ENCODE measurements around the gene HCN2. TPM values are rescaled to one million over a fixed set of nuclear protein-coding genes. Genes with fewer than 3 reads are reported as not detected.

HCN2 gene
- total RNA-seq, 2 experiments from 2014 or later = 1.0 to 1.2 TPM

DNA sequence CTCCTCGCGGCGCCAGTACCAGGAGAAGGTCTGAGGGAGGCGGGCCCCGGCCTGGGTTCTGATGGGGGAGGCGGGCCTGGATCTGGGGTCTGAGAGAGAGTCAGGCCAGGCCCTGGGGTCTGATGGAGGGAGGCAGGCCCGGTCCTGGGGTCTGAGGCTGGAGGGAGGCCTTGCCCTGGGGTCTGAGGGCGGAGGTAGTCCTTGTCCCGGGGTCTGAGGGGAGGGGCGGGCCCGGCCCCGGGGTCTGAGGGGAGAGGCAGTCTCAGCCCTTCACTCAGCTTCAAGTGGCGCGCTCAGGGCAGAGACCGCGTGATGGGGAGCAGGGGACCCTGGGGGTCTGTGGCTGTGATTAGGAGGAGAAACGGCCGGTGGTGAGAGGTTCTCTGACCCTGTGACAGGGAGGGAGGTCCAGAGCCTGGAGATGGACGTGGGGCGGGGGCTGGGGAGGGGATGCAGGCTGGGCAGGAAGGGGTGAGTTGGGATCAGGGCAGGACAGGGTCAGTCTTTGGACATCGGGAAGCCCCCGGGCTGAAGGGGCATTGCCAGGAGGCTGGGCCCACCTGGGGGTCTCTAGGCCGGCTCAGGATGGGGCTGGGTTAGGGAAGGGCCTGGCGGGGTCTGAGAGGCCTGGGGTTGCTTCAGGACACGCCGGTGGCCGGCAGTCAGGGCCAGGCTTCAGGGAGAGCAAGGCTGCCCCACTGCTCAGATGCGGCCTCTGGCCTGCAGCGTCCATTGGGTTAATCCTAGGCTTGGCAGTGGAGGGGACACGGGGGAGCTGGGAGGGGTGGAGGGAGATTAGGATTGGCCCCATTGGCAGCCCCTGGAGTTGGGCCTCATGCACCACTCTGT, 18.7 kb downstream of the HCN2 start:
- no peak for ATAC-seq (ENCODE audit: low read depth)
- Mint-ChIP-seq H3K27ac (peak overlapping the region; percentile 71), H3K4me3 (peak overlapping the region; percentile 66), H3K36me3 (no peaks in the 10 kb centered on the region), H3K27me3 (no peaks in the 10 kb centered on the region), H3K9me3 (peaks cover 1% of the 10 kb centered on the region), H3K4me1 (peaks cover 16% of the 10 kb centered on the region)
- POLR2A ChIA-PET = no interaction called here
- no peak for DNase-seq

DNA sequence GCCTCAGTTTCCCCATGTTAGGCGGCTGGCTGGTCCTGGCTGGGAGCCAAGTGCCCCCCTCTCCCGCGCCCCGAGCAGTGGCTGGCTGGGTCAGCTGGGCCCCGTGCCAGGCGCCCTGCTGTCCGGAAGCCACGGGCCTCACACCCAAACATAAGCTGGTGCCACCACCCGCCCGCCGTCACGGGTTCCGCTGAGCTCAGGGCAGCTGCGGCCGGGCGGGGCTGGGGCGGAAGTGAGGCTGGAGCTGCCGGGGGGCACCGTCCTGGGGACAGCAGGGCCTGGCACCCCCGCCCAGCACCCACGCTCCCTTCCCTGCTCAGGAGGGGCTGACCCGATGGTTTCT, 19.3 kb downstream of the HCN2 start:
- Mint-ChIP-seq H3K9me3 (peaks cover 1% of the 10 kb centered on the region), H3K4me1 (peaks cover 16% of the 10 kb centered on the region), H3K4me3 (no peak overlapping the region), H3K36me3 (no peaks in the 10 kb centered on the region), H3K27me3 (no peaks in the 10 kb centered on the region), H3K27ac (no peak overlapping the region)
- DNase-seq (no peak), ATAC-seq (ENCODE audit: low read depth) (no peak)
- POLR2A ChIA-PET = no interaction called here

DNA sequence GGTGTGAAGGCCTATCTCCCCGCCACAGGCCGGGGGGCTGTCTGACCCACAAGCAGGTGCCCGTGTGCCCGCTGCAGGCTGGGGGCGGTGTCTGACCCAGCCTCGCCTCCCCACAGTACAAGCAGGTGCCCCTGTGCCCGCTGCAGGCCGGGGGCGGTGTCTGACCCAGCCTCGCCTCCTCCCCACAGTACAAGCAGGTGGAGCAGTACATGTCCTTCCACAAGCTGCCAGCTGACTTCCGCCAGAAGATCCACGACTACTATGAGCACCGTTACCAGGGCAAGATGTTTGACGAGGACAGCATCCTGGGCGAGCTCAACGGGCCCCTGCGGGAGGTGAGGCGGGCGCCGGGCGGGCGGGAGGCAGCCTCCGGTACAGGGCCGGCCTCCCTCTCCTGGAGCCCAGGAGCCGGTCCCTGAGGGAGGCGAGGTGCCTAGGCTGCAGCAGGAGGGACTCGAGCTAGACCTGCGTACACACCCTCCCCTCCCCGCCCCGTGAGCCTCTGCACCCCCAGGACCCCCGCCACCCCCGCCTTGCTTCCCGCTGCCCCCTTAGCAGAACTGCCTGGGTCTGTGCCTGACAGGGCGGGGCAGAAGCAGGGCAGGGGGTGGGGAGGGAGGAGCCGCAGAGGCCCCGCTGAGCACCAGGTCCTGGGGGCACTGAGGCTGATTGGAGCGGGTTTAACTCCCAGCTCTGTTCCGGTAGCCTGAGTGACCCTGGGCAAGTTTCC, 20.6 kb downstream of the HCN2 start:
- Mint-ChIP-seq H3K4me3 (peak overlapping the region; percentile 90), H3K27me3 (no peaks in the 10 kb centered on the region), H3K27ac (peak overlapping the region; percentile 98), H3K4me1 (peaks cover 10% of the 10 kb centered on the region), H3K9me3 (no peaks in the 10 kb centered on the region), H3K36me3 (peaks cover 5% of the 10 kb centered on the region)
- ATAC-seq (ENCODE audit: low read depth) (peak; percentile 54), DNase-seq (peak; percentile 72)
- POLR2A ChIA-PET = interaction anchor here (1.1 to 1.9 kb wide), 4 partner anchors 23 to 99 kb away, joined by 3 to 7 read pairs (median 6); no protein-coding TSS in a partner anchor

DNA sequence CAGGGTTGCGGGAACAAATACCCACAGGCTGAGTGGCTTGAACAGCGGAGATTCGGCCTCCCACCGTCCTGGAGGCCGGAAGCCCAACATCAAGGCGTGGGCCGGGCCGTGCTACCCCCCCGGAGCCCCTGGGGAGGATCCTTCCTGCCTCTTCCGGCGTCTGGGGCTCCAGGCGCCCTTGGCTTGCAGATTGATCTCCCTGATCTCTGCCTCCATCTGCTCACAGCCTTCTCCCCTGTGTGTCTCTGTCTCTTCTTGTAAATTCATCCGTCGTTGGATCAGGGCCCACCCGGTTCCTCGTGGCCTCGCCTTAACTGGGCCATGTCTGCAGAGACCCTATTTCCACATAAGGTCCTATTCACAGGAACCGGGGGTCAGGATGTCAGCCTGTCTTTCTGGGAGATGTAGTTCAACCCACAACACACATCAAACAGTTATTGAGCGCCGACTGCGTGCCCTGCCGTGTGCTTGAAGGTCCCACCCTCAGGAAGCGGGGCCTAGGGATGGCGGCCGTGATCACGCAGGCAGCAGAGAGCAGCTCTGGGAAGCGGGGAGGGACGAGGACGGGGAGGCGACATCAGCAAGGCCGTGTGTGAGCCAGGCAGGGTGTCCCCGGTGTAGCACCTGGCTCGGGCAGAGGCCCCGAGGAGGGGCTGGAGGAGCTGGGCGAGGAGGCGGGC, 21.3 kb downstream of the HCN2 start:
- POLR2A ChIA-PET = interaction anchor here (0.6 to 1.9 kb wide), 6 partner anchors 23 to 100 kb away, joined by 3 to 7 read pairs (median 5); partner anchors contain the start of gene POLRMT
- Mint-ChIP-seq H3K4me3 (peak overlapping the region; percentile 90), H3K36me3 (peaks cover 7% of the 10 kb centered on the region), H3K4me1 (peaks cover 14% of the 10 kb centered on the region), H3K27ac (peak overlapping the region; percentile 98), H3K27me3 (no peaks in the 10 kb centered on the region), H3K9me3 (no peaks in the 10 kb centered on the region)
- peak; percentile 81 for DNase-seq
- ATAC-seq (ENCODE audit: low read depth) = peak; percentile 75

DNA sequence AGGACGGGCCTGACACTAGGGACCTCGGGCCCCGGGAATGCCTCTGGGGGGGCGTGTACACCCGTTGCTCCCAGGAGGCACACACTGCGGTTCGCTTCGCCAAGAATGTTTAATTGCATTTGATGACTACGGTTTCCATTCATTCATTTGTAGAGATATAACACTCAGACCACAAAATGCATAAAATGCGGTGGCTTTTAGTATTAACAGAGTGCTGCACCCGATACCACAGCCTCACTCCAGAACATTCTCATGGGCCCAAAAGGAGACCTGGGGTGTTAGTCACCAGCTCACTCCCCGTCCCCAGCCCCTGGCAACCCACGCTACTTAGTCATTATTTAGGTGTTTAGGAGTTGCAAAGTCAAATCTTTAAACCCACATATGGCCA, 21.8 kb downstream of the HCN2 start:
- H3K4me1 Mint-ChIP-seq = peaks cover 14% of the 10 kb centered on the region
- DNase-seq = no peak
- H3K36me3 Mint-ChIP-seq = peaks cover 7% of the 10 kb centered on the region
- no peaks in the 10 kb centered on the region for H3K9me3 Mint-ChIP-seq
- no peaks in the 10 kb centered on the region for H3K27me3 Mint-ChIP-seq
- POLR2A ChIA-PET = interaction anchor here (0.5 to 1.9 kb wide), 6 partner anchors 19 to 101 kb away, joined by 3 to 7 read pairs (median 4); partner anchors contain the start of gene POLRMT
- peak overlapping the region; percentile 90 for H3K4me3 Mint-ChIP-seq
- no peak for ATAC-seq (ENCODE audit: low read depth)
- peak overlapping the region; percentile 98 for H3K27ac Mint-ChIP-seq

DNA sequence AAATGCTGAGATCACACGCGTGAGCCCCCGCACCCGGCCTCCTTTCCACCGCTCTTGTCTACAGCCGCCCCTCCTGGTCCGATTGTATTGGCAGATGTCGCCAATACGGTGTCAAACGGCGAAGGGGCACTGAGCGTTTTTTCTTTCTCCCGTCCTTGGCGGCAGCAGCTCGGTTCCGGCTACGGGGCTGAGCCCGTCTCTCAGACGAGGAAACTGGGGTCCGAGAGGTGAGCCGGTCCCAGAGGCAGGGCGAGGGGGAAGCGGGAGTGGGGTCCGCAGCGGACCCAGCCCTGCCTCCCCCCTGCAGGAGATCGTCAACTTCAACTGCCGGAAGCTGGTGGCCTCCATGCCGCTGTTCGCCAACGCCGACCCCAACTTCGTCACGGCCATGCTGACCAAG, 23.3 kb downstream of the HCN2 start:
- H3K4me1 Mint-ChIP-seq = peaks cover 12% of the 10 kb centered on the region
- no peak overlapping the region for H3K27ac Mint-ChIP-seq
- POLR2A ChIA-PET = interaction anchor here (0.7 kb wide), 1 partner anchor 69 kb away, joined by 4 read pairs; no protein-coding TSS in a partner anchor

DNA sequence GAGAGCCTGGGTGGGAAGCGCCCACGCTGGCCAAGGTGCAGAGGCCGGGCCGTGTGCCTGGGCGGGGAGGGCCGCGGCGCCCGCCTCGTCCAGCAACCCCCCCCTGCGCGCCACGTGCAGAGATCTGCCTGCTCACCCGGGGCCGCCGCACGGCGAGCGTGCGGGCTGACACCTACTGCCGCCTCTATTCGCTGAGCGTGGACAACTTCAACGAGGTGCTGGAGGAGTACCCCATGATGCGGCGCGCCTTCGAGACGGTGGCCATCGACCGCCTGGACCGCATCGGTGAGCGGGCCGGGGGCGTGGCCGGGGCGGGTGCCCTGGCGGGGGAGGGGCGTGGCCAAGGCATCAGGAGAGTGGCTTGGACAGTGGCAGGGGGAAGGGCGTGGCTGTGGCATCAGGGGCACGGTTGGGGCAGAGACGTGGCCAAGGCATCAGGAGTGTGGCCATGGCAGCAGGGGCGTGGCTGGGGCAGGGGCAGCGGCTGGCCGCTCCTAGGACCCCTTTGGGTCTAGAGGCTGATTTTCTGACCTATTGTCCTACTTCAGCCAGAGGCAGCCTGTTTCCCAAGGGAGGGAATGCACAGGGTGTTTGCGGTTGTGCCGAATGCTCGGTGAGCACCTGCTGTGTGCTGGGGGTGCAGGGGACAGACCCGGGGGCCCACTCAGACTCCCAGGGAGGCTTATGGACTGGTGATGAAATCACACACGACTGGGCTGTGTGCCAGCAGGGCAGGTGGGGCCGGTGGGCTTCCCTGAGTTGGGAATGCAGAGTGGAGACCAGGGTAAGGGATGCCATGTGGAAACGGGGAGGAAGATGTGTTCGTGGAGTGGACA, 24.3 kb downstream of the HCN2 start:
- peaks cover 10% of the 10 kb centered on the region for H3K36me3 Mint-ChIP-seq
- DNase-seq = no peak
- POLR2A ChIA-PET = no interaction called here
- H3K9me3 Mint-ChIP-seq = no peaks in the 10 kb centered on the region
- no peaks in the 10 kb centered on the region for H3K27me3 Mint-ChIP-seq
- H3K4me3 Mint-ChIP-seq = no peak overlapping the region
- no peak for ATAC-seq (ENCODE audit: low read depth)
- peaks cover 12% of the 10 kb centered on the region for H3K4me1 Mint-ChIP-seq
- no peak overlapping the region for H3K27ac Mint-ChIP-seq

More for the DNA sequence above, 23.3 kb downstream of the HCN2 start:
- no peak for DNase-seq
- H3K9me3 Mint-ChIP-seq = no peaks in the 10 kb centered on the region
- peaks cover 7% of the 10 kb centered on the region for H3K36me3 Mint-ChIP-seq
- no peaks in the 10 kb centered on the region for H3K27me3 Mint-ChIP-seq
- H3K4me3 Mint-ChIP-seq = no peak overlapping the region
- ATAC-seq (ENCODE audit: low read depth) = no peak

DNA sequence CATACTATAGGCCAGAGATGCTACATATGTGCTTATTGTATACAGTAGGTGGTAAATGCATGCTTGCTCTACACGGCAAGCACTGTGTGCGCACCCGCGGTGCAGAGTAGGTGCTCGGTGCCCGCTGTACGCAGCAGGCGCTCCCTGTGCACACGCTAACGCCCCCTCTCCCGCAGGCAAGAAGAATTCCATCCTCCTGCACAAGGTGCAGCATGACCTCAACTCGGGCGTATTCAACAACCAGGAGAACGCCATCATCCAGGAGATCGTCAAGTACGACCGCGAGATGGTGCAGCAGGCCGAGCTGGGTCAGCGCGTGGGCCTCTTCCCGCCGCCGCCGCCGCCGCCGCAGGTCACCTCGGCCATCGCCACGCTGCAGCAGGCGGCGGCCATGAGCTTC, 25.9 kb downstream of the HCN2 start:
- H3K4me1 Mint-ChIP-seq = peaks cover 10% of the 10 kb centered on the region
- no peaks in the 10 kb centered on the region for H3K27me3 Mint-ChIP-seq
- H3K27ac Mint-ChIP-seq = no peak overlapping the region
- H3K9me3 Mint-ChIP-seq = no peaks in the 10 kb centered on the region
- POLR2A ChIA-PET = no interaction called here
- no peak overlapping the region for H3K4me3 Mint-ChIP-seq
- H3K36me3 Mint-ChIP-seq = peaks cover 11% of the 10 kb centered on the region
- DNase-seq (no peak), ATAC-seq (ENCODE audit: low read depth) (no peak)

DNA sequence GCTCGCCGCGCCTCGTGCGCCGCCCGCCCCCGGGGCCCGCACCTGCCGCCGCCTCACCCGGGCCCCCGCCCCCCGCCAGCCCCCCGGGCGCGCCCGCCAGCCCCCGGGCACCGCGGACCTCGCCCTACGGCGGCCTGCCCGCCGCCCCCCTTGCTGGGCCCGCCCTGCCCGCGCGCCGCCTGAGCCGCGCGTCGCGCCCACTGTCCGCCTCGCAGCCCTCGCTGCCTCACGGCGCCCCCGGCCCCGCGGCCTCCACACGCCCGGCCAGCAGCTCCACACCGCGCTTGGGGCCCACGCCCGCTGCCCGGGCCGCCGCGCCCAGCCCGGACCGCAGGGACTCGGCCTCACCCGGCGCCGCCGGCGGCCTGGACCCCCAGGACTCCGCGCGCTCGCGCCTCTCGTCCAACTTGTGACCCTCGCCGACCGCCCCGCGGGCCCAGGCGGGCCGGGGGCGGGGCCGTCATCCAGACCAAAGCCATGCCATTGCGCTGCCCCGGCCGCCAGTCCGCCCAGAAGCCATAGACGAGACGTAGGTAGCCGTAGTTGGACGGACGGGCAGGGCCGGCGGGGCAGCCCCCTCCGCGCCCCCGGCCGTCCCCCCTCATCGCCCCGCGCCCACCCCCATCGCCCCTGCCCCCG, 26.5 kb downstream of the HCN2 start:
- Mint-ChIP-seq H3K27me3 (no peaks in the 10 kb centered on the region), H3K27ac (no peak overlapping the region), H3K9me3 (no peaks in the 10 kb centered on the region), H3K36me3 (peaks cover 11% of the 10 kb centered on the region), H3K4me3 (no peak overlapping the region), H3K4me1 (peaks cover 6% of the 10 kb centered on the region)
- DNase-seq (no peak), ATAC-seq (ENCODE audit: low read depth) (no peak)
- POLR2A ChIA-PET = no interaction called here

DNA sequence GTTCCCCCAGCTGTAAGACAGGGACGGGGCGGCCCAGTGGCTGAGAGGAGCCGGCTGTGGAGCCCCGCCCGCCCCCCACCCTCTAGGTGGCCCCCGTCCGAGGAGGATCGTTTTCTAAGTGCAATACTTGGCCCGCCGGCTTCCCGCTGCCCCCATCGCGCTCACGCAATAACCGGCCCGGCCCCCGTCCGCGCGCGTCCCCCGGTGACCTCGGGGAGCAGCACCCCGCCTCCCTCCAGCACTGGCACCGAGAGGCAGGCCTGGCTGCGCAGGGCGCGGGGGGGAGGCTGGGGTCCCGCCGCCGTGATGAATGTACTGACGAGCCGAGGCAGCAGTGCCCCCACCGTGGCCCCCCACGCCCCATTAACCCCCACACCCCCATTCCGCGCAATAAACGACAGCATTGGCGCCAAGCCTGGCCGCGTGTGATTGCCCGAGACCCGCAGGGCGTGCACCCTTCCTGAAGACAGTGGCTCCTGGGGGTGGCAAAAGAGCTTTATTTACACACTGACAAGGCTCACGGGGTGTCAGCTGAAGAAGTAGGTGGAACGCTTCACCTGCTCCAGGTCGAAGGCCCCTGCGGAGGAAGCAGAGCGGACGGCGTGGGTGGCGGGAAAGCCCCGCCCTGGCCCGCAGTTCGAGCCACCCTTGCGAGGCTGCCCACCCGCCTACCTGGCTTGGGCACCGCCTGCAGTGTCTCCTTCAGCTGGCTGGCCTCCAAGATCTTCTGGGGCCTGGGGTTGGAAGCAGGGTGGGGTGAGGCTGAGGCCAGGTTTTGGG, 27.3 kb downstream of the HCN2 start:
- Mint-ChIP-seq H3K36me3 (peaks cover 12% of the 10 kb centered on the region), H3K9me3 (no peaks in the 10 kb centered on the region), H3K4me3 (no peak overlapping the region), H3K27ac (no peak overlapping the region), H3K27me3 (no peaks in the 10 kb centered on the region), H3K4me1 (peaks cover 3% of the 10 kb centered on the region)
- no peak for DNase-seq
- ATAC-seq (ENCODE audit: low read depth) = no peak
- POLR2A ChIA-PET = no interaction called here

DNA sequence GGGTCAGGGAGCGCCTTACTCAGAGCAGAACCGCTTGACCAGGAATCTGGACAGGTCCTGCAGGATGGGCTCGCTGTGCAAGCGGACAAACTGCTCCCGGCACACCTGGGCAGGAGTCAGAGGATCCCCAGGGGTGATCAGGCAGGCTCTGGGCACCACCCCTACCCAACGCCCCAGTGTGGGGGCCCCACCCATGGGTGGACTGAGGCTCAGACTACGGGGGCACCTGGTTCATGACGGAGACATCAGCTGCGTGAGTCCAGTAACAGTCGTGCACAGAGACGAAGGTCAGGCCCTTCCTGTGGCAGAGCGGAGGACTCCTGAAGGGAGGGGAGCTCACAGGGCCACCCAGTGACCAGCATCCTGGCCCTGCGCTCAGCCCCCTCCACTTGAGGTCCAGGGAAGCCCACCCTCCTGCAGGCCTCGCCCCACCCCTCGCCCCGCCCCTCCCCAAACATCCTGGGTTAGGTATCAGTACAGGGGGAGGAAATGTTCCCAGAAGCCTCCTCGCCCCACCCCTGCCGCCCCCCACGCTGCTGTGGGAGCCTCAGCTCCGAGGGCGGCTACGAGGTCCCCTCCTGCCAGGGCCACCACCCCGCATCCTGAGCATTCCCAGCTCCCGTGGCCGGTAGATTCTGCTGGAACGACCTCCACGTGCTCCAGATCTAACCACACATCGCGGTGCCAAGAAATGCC, 28.0 kb downstream of the HCN2 start:
- Mint-ChIP-seq H3K27me3 (no peaks in the 10 kb centered on the region), H3K4me3 (no peak overlapping the region), H3K36me3 (peaks cover 12% of the 10 kb centered on the region), H3K9me3 (no peaks in the 10 kb centered on the region), H3K4me1 (peaks cover 3% of the 10 kb centered on the region), H3K27ac (no peak overlapping the region)
- POLR2A ChIA-PET = no interaction called here
- DNase-seq (no peak), ATAC-seq (ENCODE audit: low read depth) (no peak)

Measured in activated naive CD8-positive, alpha-beta T cell treated with anti-CD3 and anti-CD28 coated beads, Interleukin-2, amount 10 ng/mL, durations not matched to agents 7 days and 5 days (primary cell).